GM18499 (cell line): Measurements from ENCODE around the gene IGSF21.

Source experiments
- ATAC-seq: cut with Tn5 transposase; IDR thresholded peaks from one replicate; pipeline ENCODE4 v1.9.1; 2021; ENCODE audit warnings: moderate number of reproducible peaks; ENCODE audit not compliant: insufficient read depth, unreplicated experiment

IGSF21 gene

GRCh38 chr1:18107369-18108298, at the start of gene IGSF21:
IGSF21 (plus strand) TSS chr1:18107798; CDS start chr1:18108129, 331 bp downstream.
- no peak for ATAC-seq

DNA sequence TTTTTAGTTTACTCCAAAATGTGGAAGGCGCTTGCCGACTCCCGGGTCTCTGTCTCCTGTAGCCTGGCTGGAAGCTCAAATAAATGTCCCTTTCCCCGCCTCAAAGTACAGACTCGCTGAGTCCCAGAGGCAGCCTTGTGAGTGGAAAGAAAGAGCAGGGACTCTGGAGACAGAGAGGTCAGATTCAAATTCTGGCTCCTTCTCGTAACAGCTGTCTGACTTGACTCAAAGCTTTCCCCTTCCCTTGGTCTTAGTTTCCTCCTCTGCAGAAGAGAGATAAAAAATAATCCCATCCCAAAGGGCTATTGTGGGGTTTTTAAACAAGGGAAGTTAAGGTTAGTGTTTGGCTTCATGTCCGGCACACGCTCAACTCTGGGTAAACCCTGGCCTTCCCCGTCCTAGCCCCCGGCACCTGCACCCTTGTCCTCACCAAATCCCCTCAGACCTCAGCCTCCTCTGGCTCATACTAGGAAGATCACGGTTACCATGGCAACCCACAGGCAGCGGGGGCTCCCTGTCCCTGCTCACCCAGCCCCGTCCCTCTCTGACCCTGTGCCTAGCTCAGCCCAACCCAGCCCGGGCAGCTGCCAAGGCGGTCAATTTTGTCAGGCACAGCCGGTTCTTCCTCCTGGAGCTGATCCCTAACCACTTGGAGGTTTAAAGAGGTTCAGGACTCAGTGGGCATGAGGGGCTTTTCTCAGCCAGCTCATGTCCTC, 49.2 kb upstream of the IGSF21 start:
- no peak for ATAC-seq

GRCh38 chr1:18058981-18059605, 48.5 kb upstream of the IGSF21 start:
- ATAC-seq, result no peak

DNA sequence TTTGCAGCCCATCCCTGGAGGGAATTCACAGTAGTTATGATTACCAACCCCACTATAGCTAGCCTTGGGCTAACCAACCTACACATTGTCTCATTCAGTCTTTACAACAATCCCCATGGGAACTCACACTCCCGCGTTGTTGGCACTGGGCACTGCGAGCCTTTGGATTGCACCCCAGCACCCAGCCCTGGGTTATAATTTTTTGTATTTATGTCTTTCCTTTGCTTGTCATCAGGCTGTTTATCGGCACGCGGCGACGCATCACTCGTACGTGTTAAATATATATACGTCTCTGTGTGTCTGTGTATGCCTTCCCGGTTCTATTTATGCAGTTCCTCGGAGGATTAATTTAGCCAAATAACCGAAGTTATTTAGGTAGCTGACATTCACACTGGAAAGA, 47.2 kb upstream of the IGSF21 start:
- no peak for ATAC-seq

DNA sequence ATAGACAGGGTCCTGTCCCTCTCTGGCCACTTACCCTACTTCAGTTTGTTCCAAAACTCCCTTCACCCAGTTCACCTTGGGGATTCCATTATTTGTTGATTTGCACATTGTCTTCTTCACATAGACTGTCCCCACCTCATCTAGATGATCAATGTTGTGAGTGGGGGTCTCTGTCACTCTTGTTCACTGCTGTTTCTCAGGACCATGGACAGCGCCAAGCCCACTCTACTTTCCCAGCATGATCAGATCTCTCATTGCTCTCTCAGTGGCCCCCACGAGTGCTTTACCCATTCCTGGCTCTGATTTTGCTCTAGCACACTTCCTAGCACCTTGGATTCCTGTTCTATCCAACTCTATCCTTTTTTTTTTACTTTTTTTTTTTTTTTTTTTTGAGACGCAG, 45.4 kb upstream of the IGSF21 start:
- ATAC-seq, result no peak

- ATAC-seq, result no peak
These were observed 43.1 kb upstream of the IGSF21 start for GRCh38 chr1:18064534-18064933.

DNA sequence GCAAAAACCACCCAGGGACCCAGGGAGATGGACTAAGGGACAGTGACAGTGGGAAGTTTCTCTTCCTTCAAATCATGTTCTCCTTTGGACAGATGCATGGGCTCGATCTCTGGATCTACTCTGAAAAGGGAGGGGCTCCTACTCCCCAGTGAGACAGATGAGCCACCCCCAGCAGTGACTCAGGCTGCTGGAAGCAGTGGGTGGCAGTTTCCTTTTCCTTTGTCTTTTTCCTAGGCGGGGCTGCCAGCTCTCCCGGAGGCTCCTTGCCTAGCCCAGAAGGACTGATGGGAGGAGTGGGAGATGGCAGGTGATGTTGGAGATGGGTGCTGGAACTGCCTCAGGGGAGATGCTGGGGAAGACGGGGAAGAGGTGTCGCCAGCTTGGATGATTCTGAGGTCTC, 41.0 kb upstream of the IGSF21 start:
- no peak for ATAC-seq

GRCh38 chr1:18069903-18070302, 37.7 kb upstream of the IGSF21 start:
- ATAC-seq, result no peak

DNA sequence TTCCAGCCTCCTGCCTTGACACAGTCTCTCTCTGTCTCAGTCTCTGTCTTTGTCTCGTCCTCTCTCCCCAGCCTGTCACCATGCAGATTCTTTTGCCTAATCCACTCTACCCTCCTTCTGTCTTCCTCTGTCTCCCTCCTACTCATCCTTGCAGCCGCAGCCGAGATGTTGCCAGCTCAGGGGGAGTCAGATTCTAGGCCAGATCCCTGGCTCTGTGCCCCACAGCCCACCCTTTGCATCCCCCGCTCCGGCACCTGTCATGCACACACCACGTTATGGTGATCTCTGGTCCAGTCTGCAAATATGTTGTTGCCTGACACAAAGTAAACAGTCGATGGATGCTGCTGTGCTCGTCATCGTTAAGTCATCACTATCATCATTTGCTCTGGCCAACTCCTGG, 35.5 kb upstream of the IGSF21 start:
- no peak for ATAC-seq

GRCh38 chr1:18073066-18073642, 34.4 kb upstream of the IGSF21 start:
- ATAC-seq, result no peak

DNA sequence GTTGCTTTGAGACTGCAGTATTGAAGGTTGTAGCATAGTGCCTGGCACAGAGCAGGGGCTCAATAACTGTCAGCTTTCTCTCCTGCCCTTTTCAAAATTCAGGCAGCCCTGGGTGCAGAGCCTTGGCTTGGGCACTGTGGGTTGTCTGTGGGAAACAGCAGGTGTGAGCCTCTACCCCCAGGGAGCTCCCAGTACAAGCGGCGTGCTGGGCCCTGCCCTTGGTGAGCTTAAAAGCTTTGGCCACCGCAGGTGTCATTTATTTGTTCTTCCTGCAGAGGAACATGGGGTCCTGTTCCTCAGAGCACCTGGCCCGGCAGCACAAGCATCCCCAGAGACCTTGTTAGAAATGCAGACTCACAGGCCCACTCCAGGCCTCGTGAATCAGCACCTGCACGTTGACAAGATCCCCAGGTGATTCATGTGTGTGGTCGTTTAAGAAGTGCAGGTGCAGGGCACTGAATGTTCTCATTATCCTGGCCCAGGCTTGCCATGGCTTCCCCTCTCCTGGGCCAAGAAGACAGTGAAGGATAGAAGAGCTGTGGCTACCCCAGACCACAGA, 29.9 kb upstream of the IGSF21 start:
- ATAC-seq, result no peak

DNA sequence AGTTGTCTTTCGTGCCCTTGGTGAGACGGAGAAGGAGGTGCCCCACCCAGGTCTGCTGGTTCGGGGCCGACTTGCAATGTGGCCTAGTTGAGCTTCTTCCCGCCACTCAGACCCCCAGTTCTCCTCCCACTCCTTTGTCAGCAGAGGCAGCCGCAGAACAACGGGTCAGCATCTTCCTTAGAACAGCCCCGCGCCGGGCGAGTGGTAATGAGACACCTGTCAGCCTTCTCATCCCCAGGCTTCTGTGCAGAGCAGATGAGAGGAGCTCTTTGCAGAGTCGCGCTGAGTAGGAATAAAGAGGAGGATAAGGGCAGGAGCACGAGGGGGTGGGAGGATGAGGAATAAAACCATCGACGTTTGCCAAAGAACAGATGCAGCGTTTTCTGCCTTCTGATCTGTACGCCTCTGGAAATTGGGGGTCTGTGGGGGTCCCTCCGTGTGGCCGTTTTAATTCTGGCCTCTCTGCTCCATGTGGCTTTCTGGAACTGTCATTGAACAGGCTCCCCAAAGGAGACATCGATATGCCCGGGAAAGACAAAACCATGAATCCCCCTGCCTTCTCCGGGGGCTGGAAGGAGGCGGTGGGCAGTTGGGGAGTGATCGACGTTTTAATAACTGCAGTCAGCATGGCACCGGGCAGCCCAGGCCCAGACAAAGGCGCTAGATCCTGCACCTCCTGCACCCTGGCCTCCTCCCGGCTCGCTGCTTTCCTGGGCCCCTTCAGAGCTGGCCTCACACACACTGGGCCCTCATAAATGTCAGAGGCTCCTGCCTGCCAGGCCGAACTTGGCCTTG, 27.5 kb upstream of the IGSF21 start:
- ATAC-seq, result no peak

GRCh38 chr1:18085387-18086074, 22.1 kb upstream of the IGSF21 start:
- ATAC-seq, result no peak

DNA sequence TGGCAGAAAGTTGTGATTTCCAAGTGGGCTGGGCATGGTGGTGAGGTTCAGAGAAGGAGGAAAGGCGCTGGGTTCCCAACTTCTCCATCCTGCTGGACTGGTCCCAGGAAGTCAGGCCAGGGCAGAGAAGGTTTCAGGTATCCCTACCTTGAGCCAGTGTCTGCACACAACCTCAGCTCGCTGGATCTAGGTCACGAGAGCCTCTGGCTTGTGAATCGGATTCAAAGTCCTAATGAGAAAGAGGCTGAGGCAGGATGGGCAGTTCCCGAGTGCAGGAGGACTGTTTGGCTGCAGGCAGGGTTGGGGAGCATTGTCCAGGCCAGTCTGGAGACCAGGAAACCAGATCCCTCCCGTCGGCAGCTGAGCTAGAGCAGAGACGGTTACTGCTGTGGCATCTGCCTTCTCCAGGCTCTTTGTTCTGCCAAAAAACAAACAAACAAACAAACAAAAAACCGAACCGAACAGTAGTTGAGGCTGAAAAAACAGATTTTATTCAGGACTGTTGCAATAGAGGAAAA, 19.5 kb upstream of the IGSF21 start:
- ATAC-seq, result no peak

- ATAC-seq, result no peak
These were observed 18.1 kb upstream of the IGSF21 start for GRCh38 chr1:18089488-18089887.

DNA sequence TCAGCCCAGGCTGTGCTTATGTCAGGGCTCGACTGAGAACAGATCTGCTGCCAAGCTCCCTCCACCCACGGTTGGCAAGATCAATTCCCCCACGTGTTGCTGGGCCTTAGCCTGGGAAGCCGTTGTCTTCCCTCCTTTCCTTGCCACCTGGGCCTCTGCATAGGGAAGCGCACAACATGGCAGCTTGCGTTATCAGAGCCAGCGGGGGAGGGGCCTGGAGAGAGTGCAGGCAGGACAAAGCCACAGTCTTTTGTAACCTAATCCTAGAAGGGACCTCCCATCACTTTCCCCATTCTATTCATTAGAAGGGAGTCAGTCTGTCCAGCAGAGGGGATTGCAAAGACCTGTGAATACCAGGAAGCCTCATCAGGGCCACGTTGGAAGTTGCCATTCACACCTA, 17.0 kb upstream of the IGSF21 start:
- no peak for ATAC-seq

DNA sequence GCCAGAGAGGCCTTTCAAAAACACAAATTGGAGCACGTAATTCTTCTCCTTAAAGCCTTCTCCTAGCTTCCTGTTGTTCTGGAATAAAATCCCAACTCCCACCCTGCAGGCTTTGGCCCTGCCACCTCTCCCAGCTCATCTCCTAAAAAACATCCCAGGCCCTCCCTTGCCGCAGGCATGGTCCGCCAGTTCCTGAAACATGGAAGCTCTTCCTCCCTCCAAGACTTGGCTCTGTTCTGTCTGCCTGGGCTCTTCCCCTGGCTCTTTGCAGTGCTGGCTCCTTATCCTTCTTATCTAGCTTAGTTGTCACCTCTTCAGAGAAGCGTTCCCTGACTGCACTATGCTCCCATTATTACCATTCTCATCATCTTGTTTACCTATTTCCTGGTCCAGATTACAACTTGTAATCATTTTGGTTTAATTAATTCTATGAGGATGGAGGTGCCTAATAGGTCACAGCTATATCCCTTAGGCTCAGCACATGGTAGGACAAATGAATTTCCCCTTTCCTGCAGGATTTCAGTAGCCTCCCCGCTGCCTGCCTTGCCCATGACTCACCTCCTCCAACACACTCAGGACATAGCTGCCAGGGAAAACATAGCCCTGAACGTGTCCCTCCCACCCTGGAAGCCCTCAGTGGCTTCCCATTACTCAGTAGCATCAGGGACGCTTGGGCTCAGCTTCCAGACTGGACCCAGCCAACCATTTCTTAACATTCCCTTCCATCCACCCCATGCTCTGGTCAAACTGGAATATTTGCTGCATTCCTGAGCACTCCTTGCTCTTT, 15.7 kb upstream of the IGSF21 start:
- ATAC-seq, result no peak

DNA sequence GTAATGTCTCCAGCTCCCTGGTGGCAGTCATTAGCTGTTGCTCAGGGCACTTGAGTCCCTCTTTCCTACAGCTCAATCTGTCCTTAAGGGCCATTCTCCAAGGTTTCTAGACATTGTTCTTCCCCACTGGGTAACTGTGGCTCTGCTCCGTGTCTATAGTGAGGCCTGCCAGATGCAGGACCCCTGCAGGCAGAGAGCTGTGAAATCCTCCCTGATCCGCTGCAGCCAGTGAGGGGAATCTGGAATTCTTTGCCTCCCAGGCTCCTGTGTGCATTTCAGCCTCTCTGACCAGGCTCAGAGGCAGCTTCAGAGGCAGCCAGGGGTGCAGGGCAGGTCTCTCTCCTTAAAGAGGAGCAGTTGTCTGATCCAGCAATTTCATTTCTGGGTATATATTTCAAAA, 14.4 kb upstream of the IGSF21 start:
- no peak for ATAC-seq
